A549 (cell line): ENCODE results near the gene PHF21B. TPM values are rescaled to one million over a fixed set of nuclear protein-coding genes. Genes with fewer than 3 reads are reported as not detected.

Source experiments
- ATAC-seq, 2 experiments: fragments of 200-7000 bp in 1 of 2; fragments of >200 bp in 1 of 2; cut with Nextera tagmentation in 1 of 2; cut with Tn5 transposase in 1 of 2; 3 replicates each; pipeline versions ENCODE4 v1.8.0 to v1.9.1; 2018 to 2020; ENCODE audit warnings: mild to moderate bottlenecking in 1 of 2, moderate library complexity in 1 of 2
- CTCF ChIA-PET: fragments of 300-600 bp; sonication (Branson Sonifier 250); formaldehyde crosslinking; extraction: SDS; loops from one replicate; lab custom pipeline; 2021; ENCODE audit warnings: antibody characterized with exemption, inconsistent platforms; lab: Yijun Ruan, JAX
- POLR2A ChIA-PET: fragments of 350-600 bp; formaldehyde crosslinking; extraction: SDS; loops from one replicate; lab custom pipeline; 2021; ENCODE audit warnings: antibody characterized with exemption, inconsistent platforms; lab: Yijun Ruan, JAX
- DNase-seq, 2 experiments: peaks; one replicate each; pipeline versions ENCODE4 v3.0.0 to v3.0.0-alpha.2; 2011 to 2016; ENCODE audit warnings: low read depth in 1 of 2, low spot score in 1 of 2
- FAIRE-seq: peaks from 2 replicates; lab custom pipeline; 2011; peaks lifted over from hg19 to GRCh38; lab: Jason Lieb, UNC
- H3K27ac ChIP-seq, 2 experiments: fragments of >200 bp; sonication (Bioruptor Twin); formaldehyde crosslinking; 3 replicates each; pipeline ENCODE4 v1.5.1; 2016 to 2017
- H3K4me1 ChIP-seq: fragments of >200 bp; sonication (Bioruptor Twin); formaldehyde crosslinking; 3 replicates; pipeline ENCODE4 v1.6.1; 2016
- H3K4me2 ChIP-seq: fragments of >200 bp; sonication (Bioruptor Twin); formaldehyde crosslinking; 3 replicates; pipeline ENCODE4 v1.6.1; 2016
- H3K4me3 ChIP-seq: fragments of >200 bp; sonication (Bioruptor Twin); formaldehyde crosslinking; 3 replicates; pipeline ENCODE4 v1.5.1; 2016
- H3K9me3 ChIP-seq: fragments of >200 bp; sonication (Bioruptor Twin); formaldehyde crosslinking; 3 replicates; pipeline ENCODE4 v1.6.1; 2016
- BHLHE40 ChIP-seq: IDR thresholded peaks from 2 replicates; pipeline ENCODE4 v1.6.1; 2012; ENCODE audit warnings: low read depth, low read length, inconsistent platforms
- CEBPB ChIP-seq, 2 experiments: fragments of >200 bp in 1 of 2; sonication (Bioruptor Twin) in 1 of 2; formaldehyde crosslinking in 1 of 2; IDR thresholded peaks; 2 replicates each; pipeline ENCODE4 v1.6.1; 2012 to 2016
- EHMT2 ChIP-seq: fragments of 200-600 bp; sonication (generic); IDR thresholded peaks from 2 replicates; pipeline ENCODE4 v1.6.1; 2016; ENCODE audit warnings: antibody characterized with exemption, low read depth, mild to moderate bottlenecking, moderate library complexity
- ELK1 ChIP-seq: fragments of 150-350 bp; IDR thresholded peaks from 2 replicates; pipeline ENCODE4 v1.6.1; 2014; ENCODE audit warnings: low read depth, mild to moderate bottlenecking, low read length
- GATA3 ChIP-seq: IDR thresholded peaks from 2 replicates; pipeline ENCODE4 v1.6.1; 2012; ENCODE audit warnings: borderline replicate concordance
- HES2 ChIP-seq: fragments of >200 bp; sonication (Bioruptor Twin); formaldehyde crosslinking; IDR thresholded peaks from 2 replicates; pipeline ENCODE4 v1.6.1; 2016
- HOXA7 ChIP-seq: fragments of 250-450 bp; sonication (Bioruptor Pico); IDR thresholded peaks from 2 replicates; pipeline ENCODE4 v1.5.0; 2020; ENCODE audit warnings: mild to moderate bottlenecking, moderate library complexity
- HOXB5 ChIP-seq: fragments of 250-450 bp; sonication (Bioruptor Pico); IDR thresholded peaks from 2 replicates; pipeline ENCODE4 v1.5.0; 2020; ENCODE audit warnings: mild to moderate bottlenecking, moderate library complexity
- JUN ChIP-seq, 2 experiments: fragments of >200 bp; sonication (Bioruptor Twin); formaldehyde crosslinking; IDR thresholded peaks; 2 replicates in 1 of 2; 3 replicates in 1 of 2; pipeline ENCODE4 v1.6.1; 2016 to 2017
- KDM1A ChIP-seq: fragments of 200-600 bp; sonication (generic); IDR thresholded peaks from 2 replicates; pipeline ENCODE4 v1.6.1; 2016; ENCODE audit warnings: low read depth, mild to moderate bottlenecking
- MAZ ChIP-seq: fragments of 150-350 bp; IDR thresholded peaks from 2 replicates; pipeline ENCODE4 v1.6.1; 2014; ENCODE audit warnings: antibody characterized with exemption, low read depth, low read length, borderline replicate concordance
- PHF8 ChIP-seq: fragments of 200-600 bp; sonication (generic); IDR thresholded peaks from 2 replicates; pipeline ENCODE4 v1.6.1; 2016; ENCODE audit warnings: low read depth, mild to moderate bottlenecking, antibody characterized with exemption, moderate library complexity, borderline replicate concordance
- RFX5 ChIP-seq: fragments of 450-650 bp; IDR thresholded peaks from 2 replicates; pipeline ENCODE4 v1.7.1; 2014; ENCODE audit warnings: antibody characterized with exemption, mild to moderate bottlenecking, moderate library complexity
- RNF2 ChIP-seq: fragments of 200-600 bp; sonication (generic); IDR thresholded peaks from 2 replicates; pipeline ENCODE4 v1.6.1; 2016; ENCODE audit warnings: low read depth, mild to moderate bottlenecking, antibody characterized with exemption, moderate library complexity, borderline replicate concordance
- WGBS: methylation state at CpG from one replicate; pipeline ENCODE4 v1.1.6; 2017; ENCODE audit errors: missing lambda C conversion rate; 5-methylcytosine and 5-hydroxymethylcytosine counted together
- polyA plus RNA-seq, 4 experiments: library from polyadenylated mRNA; depleted of rRNA in 3 of 4; stranded (reverse); fragments of >200 nt; fragmentation: RNase III in 1 of 4; extraction: RNeasy Plus Mini Kit Qiagen cat#74134 plus additional on column Dnase treatment in 1 of 4; gene quantifications; 2 replicates in 3 of 4; 3 replicates in 1 of 4; pipeline ENCODE4 v1.2.3, GENCODE V29; 2011 to 2017
- TF ChIP-seq, protein P1 (sequence below): fragments of 200-600 bp; sonication (generic); IDR thresholded peaks from 2 replicates; pipeline ENCODE4 v1.6.1; 2016; ENCODE audit warnings: antibody characterized with exemption, mild to moderate bottlenecking, moderate library complexity
- TF ChIP-seq, protein P2 (sequence below): fragments of 250-450 bp; sonication (Bioruptor Pico); IDR thresholded peaks from 2 replicates; pipeline ENCODE4 v1.5.0; 2021; ENCODE audit warnings: mild to moderate bottlenecking, moderate library complexity, borderline replicate concordance

Gene PHF21B
- polyA plus RNA-seq, 2 of the 4 experiments (the other 2 are of a cell fraction), result 0.50 to 0.70 TPM

- POLR2A ChIA-PET, result no interaction called here
- TF ChIP-seq RNF2, result no peak
- no peak for TF ChIP-seq KDM1A
- TF ChIP-seq PHF8, result no peak
- TF ChIP-seq, protein P1, sequence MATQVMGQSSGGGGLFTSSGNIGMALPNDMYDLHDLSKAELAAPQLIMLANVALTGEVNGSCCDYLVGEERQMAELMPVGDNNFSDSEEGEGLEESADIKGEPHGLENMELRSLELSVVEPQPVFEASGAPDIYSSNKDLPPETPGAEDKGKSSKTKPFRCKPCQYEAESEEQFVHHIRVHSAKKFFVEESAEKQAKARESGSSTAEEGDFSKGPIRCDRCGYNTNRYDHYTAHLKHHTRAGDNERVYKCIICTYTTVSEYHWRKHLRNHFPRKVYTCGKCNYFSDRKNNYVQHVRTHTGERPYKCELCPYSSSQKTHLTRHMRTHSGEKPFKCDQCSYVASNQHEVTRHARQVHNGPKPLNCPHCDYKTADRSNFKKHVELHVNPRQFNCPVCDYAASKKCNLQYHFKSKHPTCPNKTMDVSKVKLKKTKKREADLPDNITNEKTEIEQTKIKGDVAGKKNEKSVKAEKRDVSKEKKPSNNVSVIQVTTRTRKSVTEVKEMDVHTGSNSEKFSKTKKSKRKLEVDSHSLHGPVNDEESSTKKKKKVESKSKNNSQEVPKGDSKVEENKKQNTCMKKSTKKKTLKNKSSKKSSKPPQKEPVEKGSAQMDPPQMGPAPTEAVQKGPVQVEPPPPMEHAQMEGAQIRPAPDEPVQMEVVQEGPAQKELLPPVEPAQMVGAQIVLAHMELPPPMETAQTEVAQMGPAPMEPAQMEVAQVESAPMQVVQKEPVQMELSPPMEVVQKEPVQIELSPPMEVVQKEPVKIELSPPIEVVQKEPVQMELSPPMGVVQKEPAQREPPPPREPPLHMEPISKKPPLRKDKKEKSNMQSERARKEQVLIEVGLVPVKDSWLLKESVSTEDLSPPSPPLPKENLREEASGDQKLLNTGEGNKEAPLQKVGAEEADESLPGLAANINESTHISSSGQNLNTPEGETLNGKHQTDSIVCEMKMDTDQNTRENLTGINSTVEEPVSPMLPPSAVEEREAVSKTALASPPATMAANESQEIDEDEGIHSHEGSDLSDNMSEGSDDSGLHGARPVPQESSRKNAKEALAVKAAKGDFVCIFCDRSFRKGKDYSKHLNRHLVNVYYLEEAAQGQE, result peak; percentile 68
- no peak for TF ChIP-seq ELK1
- TF ChIP-seq HOXB5 (CRISPR knock-in tag), result no peak
- TF ChIP-seq BHLHE40, result no peak
- TF ChIP-seq HES2, result no peak
These were observed 2.2 kb downstream of the PHF21B start for GRCh38 chr22:45007391-45008185.

GRCh38 chr22:45006964-45007390 lies 2.8 kb downstream of the PHF21B start:
- POLR2A ChIA-PET, result no interaction called here
- DNase-seq (no peak), FAIRE-seq (no peak), ATAC-seq (no peak)
- Histone ChIP-seq H3K27ac (no peak overlapping the region), H3K4me1 (no peaks in the 10 kb centered on the region), H3K4me3 (no peak overlapping the region; the same call in 2 of the 3 replicates), H3K4me2 (peak overlapping the region; percentile 97), H3K9me3 (no peaks in the 10 kb centered on the region)
- WGBS, result 60% methylated on average over 4 of the region's 44 CpGs
- CTCF ChIA-PET, result interaction anchor here (1.1 kb wide), 1 partner anchor 32 kb away, joined by 4 read pairs; no protein-coding TSS in a partner anchor
- TF ChIP-seq EHMT2, result no peak
- TF ChIP-seq JUN (IDR thresholded peaks at IDR 0.05), result no peak
- no peak for TF ChIP-seq HOXB5 (CRISPR knock-in tag)
- no peak for TF ChIP-seq RFX5
- TF ChIP-seq CEBPB (IDR thresholded peaks at IDR 0.05), result no peak
- TF ChIP-seq HOXA7, result no peak
- TF ChIP-seq, protein P2, sequence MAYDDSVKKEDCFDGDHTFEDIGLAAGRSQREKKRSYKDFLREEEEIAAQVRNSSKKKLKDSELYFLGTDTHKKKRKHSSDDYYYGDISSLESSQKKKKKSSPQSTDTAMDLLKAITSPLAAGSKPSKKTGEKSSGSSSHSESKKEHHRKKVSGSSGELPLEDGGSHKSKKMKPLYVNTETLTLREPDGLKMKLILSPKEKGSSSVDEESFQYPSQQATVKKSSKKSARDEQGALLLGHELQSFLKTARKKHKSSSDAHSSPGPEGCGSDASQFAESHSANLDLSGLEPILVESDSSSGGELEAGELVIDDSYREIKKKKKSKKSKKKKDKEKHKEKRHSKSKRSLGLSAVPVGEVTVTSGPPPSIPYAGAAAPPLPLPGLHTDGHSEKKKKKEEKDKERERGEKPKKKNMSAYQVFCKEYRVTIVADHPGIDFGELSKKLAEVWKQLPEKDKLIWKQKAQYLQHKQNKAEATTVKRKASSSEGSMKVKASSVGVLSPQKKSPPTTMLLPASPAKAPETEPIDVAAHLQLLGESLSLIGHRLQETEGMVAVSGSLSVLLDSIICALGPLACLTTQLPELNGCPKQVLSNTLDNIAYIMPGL (CRISPR knock-in tag), result no peak
- no peak for TF ChIP-seq MAZ
- TF ChIP-seq GATA3, result no peak

More at GRCh38 chr22:45007391-45008185, 2.2 kb downstream of the PHF21B start:
- peak; percentile 16 to 18 for DNase-seq
- CTCF ChIA-PET, result interaction anchor here (1.7 kb wide), 1 partner anchor 15 kb away, joined by 3 read pairs; no protein-coding TSS in a partner anchor
- 0% methylated on average over 6 of the region's 90 CpGs for WGBS
- ATAC-seq, result peak in 1 of 2 experiments; percentile 34; a peak in 3 of 6 replicates
- H3K4me2 ChIP-seq, result peak overlapping the region; percentile 97
- no peaks in the 10 kb centered on the region for H3K4me1 ChIP-seq
- peak overlapping the region; percentile 61 to 92; a peak in 2 of 6 replicates for H3K27ac ChIP-seq
- FAIRE-seq, result no peak
- H3K4me3 ChIP-seq, result peak overlapping the region; percentile 66
- H3K9me3 ChIP-seq, result no peaks in the 10 kb centered on the region
